GM12892 (cell line): ENCODE results near the gene GALNT18.

Experiments
- DNase-seq: peaks from one replicate; pipeline ENCODE4 v3.0.0; 2011; ENCODE audit not compliant: insufficient read length
- FAIRE-seq: peaks from 2 replicates; lab custom pipeline; 2011; peaks lifted over from hg19 to GRCh38; lab: Jason Lieb, UNC
- POLR2A ChIP-seq: IDR thresholded peaks from 2 replicates; pipeline ENCODE4 v1.6.1; 2011; ENCODE audit warnings: low read depth, low read length, control low read depth
- POLR2AphosphoS5 ChIP-seq: IDR thresholded peaks from 2 replicates; pipeline ENCODE4 v1.6.1; 2011; ENCODE audit warnings: low read depth, low read length, control low read depth
- TAF1 ChIP-seq: IDR thresholded peaks from 2 replicates; pipeline ENCODE4 v1.6.1; 2011; ENCODE audit warnings: low read depth, mild to moderate bottlenecking, control low read depth, low read length, borderline replicate concordance

The GALNT18 gene

GRCh38 chr11:11605181-11605580, 16.6 kb downstream of the GALNT18 start:
- FAIRE-seq (no peak), DNase-seq (no peak)
- no peak for TF ChIP-seq POLR2AphosphoS5
- no peak for TF ChIP-seq TAF1
- TF ChIP-seq POLR2A: no peak

GRCh38 chr11:11604370-11604990, 17.3 kb downstream of the GALNT18 start:
- TF ChIP-seq POLR2A (no peak), POLR2AphosphoS5 (no peak), TAF1 (no peak)
- FAIRE-seq (no peak), DNase-seq (no peak)

- no peak for FAIRE-seq
- no peak for TF ChIP-seq TAF1
- TF ChIP-seq POLR2A: no peak
- no peak for TF ChIP-seq POLR2AphosphoS5
These were observed 19.8 kb downstream of the GALNT18 start for GRCh38 chr11:11602011-11602410.

GRCh38 chr11:11600288-11600687, 21.5 kb downstream of the GALNT18 start:
- DNase-seq (no peak), FAIRE-seq (no peak)
- TF ChIP-seq TAF1 (no peak), POLR2AphosphoS5 (no peak), POLR2A (no peak)

More at GRCh38 chr11:11602011-11602410, 19.8 kb downstream of the GALNT18 start:
- DNase-seq: no peak

GRCh38 chr11:11598243-11598642, 23.6 kb downstream of the GALNT18 start:
- FAIRE-seq (no peak), DNase-seq (no peak)
- TF ChIP-seq TAF1: no peak
- no peak for TF ChIP-seq POLR2A

- no peak for FAIRE-seq
- TF ChIP-seq TAF1: no peak
- no peak for TF ChIP-seq POLR2AphosphoS5
- TF ChIP-seq POLR2A: no peak
- DNase-seq: no peak
These were observed 27.6 kb downstream of the GALNT18 start for GRCh38 chr11:11594162-11594561.

GRCh38 chr11:11592146-11592684, 29.6 kb downstream of the GALNT18 start:
- no peak for TF ChIP-seq POLR2AphosphoS5
- no peak for TF ChIP-seq TAF1
- TF ChIP-seq POLR2A: no peak
- no peak for FAIRE-seq
- DNase-seq: no peak

GRCh38 chr11:11589437-11589836, 32.4 kb downstream of the GALNT18 start:
- no peak for DNase-seq
- no peak for FAIRE-seq
- no peak for TF ChIP-seq POLR2A
- TF ChIP-seq TAF1: no peak
- no peak for TF ChIP-seq POLR2AphosphoS5

- TF ChIP-seq TAF1 (no peak), POLR2A (no peak), POLR2AphosphoS5 (no peak)
- FAIRE-seq: no peak
- DNase-seq: no peak
These were observed 32.9 kb downstream of the GALNT18 start for GRCh38 chr11:11588891-11589290.

- DNase-seq: no peak
- TF ChIP-seq TAF1 (no peak), POLR2AphosphoS5 (no peak), POLR2A (no peak)
- no peak for FAIRE-seq
These were observed 33.6 kb downstream of the GALNT18 start for GRCh38 chr11:11588243-11588642.

GRCh38 chr11:11587122-11587521, 34.7 kb downstream of the GALNT18 start:
- TF ChIP-seq POLR2A (no peak), TAF1 (no peak), POLR2AphosphoS5 (no peak)
- no peak for DNase-seq
- FAIRE-seq: no peak

- TF ChIP-seq TAF1 (no peak), POLR2AphosphoS5 (no peak), POLR2A (no peak)
- DNase-seq: no peak
- FAIRE-seq: no peak
These were observed 35.3 kb downstream of the GALNT18 start for GRCh38 chr11:11586465-11586864.

- no peak for FAIRE-seq
- TF ChIP-seq TAF1 (no peak), POLR2A (no peak), POLR2AphosphoS5 (no peak)
These were observed 36.9 kb downstream of the GALNT18 start for GRCh38 chr11:11584937-11585336.

More at GRCh38 chr11:11584937-11585336, 36.9 kb downstream of the GALNT18 start:
- no peak for DNase-seq
